GM10266 (cell line): ENCODE measurements around the gene COL2A1.

Source experiments
- DNase-seq: peaks from one replicate; pipeline ENCODE4 v3.0.0; 2012; ENCODE audit errors: extremely low spot score
- CTCF ChIP-seq: IDR thresholded peaks from 2 replicates; pipeline ENCODE4 v1.5.1; 2012; ENCODE audit warnings: mild to moderate bottlenecking, low read depth; ENCODE audit not compliant: control insufficient read depth, insufficient read depth; ENCODE audit errors: missing control alignments

The COL2A1 gene

GRCh38 chr12:48024735-48025134 lies 20.5 kb upstream of the COL2A1 start:
- no peak for DNase-seq
- TF ChIP-seq CTCF = no peak

GRCh38 chr12:48023386-48023785 lies 19.1 kb upstream of the COL2A1 start:
- TF ChIP-seq CTCF = no peak
- DNase-seq = no peak

GRCh38 chr12:48022676-48023385 lies 18.6 kb upstream of the COL2A1 start:
- DNase-seq = no peak
- no peak for TF ChIP-seq CTCF

- no peak for DNase-seq
- TF ChIP-seq CTCF = no peak
Measured at GRCh38 chr12:48022180-48022521, 17.9 kb upstream of the COL2A1 start.

- no peak for TF ChIP-seq CTCF
- DNase-seq = no peak
Measured at GRCh38 chr12:48021485-48022179, 17.4 kb upstream of the COL2A1 start.

GRCh38 chr12:48019639-48020265 lies 15.5 kb upstream of the COL2A1 start:
- TF ChIP-seq CTCF = no peak
- DNase-seq = no peak

- TF ChIP-seq CTCF = no peak
- no peak for DNase-seq
Measured at GRCh38 chr12:48018618-48018995, 14.3 kb upstream of the COL2A1 start.
